Measurements from ENCODE around the gene TREX2.
"Not testable (repeated sequence)": the region's sequence is repeated elsewhere in the genome, so short reads cannot be mapped to it uniquely, and the experiment has no call there.

Gene TREX2

GRCh38 chrX:153410888-153411254, 35.0 kb downstream of the TREX2 start:
- Histone ChIP-seq H3K27ac (ENCODE audit: low read depth, low read length) (no peak overlapping the region), H3K36me3 (ENCODE audit: insufficient read depth, low read length) (no peaks in the 10 kb centered on the region), H3K4me1 (ENCODE audit: insufficient read depth, low read length) (peaks cover 5% of the 10 kb centered on the region), H3K9me3 (ENCODE audit: low read length) (no peaks in the 10 kb centered on the region), H3K9ac (ENCODE audit: low read length) (no peak overlapping the region), H3K27me3 (ENCODE audit: control insufficient read depth in 1 of 2, insufficient read depth in 2 of 2, low read length in 2 of 2) (peaks cover 0 to 20% of the 10 kb centered on the region in 2 donors), H3K4me3 (ENCODE audit: low read depth in 1 of 2, low read length in 2 of 2) (no peak overlapping the region)

- Histone ChIP-seq H3K36me3 (ENCODE audit: insufficient read depth, low read length) (no peaks in the 10 kb centered on the region), H3K4me1 (ENCODE audit: insufficient read depth, low read length) (peaks cover 5% of the 10 kb centered on the region), H3K9me3 (ENCODE audit: low read length) (no peaks in the 10 kb centered on the region), H3K27me3 (ENCODE audit: control insufficient read depth in 1 of 2, insufficient read depth in 2 of 2, low read length in 2 of 2) (peaks cover 0 to 20% of the 10 kb centered on the region in 2 donors), H3K4me3 (ENCODE audit: low read depth in 1 of 2, low read length in 2 of 2) (no peak overlapping the region), H3K27ac (ENCODE audit: low read depth, low read length) (no peak overlapping the region), H3K9ac (ENCODE audit: low read length) (no peak overlapping the region)
Measured at GRCh38 chrX:153410373-153410772, 35.5 kb downstream of the TREX2 start.

GRCh38 chrX:153409414-153410101, 36.3 kb downstream of the TREX2 start:
- no peak overlapping the region for H3K4me3 ChIP-seq (ENCODE audit: low read depth in 1 of 2, low read length in 2 of 2)
- no peaks in the 10 kb centered on the region for H3K36me3 ChIP-seq (ENCODE audit: insufficient read depth, low read length)
- no peak overlapping the region for H3K27ac ChIP-seq (ENCODE audit: low read depth, low read length)
- H3K9me3 ChIP-seq (ENCODE audit: low read length) = no peaks in the 10 kb centered on the region
- peaks cover 0 to 27% of the 10 kb centered on the region in 2 donors for H3K27me3 ChIP-seq (ENCODE audit: control insufficient read depth in 1 of 2, insufficient read depth in 2 of 2, low read length in 2 of 2)
- H3K4me1 ChIP-seq (ENCODE audit: insufficient read depth, low read length) = peaks cover 5% of the 10 kb centered on the region
- H3K9ac ChIP-seq (ENCODE audit: low read length) = no peak overlapping the region

GRCh38 chrX:153408871-153409351, 36.9 kb downstream of the TREX2 start:
- Histone ChIP-seq H3K9ac (ENCODE audit: low read length) (no peak overlapping the region), H3K4me1 (ENCODE audit: insufficient read depth, low read length) (peaks cover 5% of the 10 kb centered on the region), H3K27me3 (ENCODE audit: control insufficient read depth in 1 of 2, insufficient read depth in 2 of 2, low read length in 2 of 2) (peaks cover 0 to 29% of the 10 kb centered on the region in 2 donors), H3K27ac (ENCODE audit: low read depth, low read length) (no peak overlapping the region), H3K36me3 (ENCODE audit: insufficient read depth, low read length) (no peaks in the 10 kb centered on the region), H3K4me3 (ENCODE audit: low read depth in 1 of 2, low read length in 2 of 2) (no peak overlapping the region), H3K9me3 (ENCODE audit: low read length) (no peaks in the 10 kb centered on the region)

- Histone ChIP-seq H3K9ac (ENCODE audit: low read length) (no peak overlapping the region), H3K36me3 (ENCODE audit: insufficient read depth, low read length) (no peaks in the 10 kb centered on the region), H3K9me3 (ENCODE audit: low read length) (no peaks in the 10 kb centered on the region), H3K4me3 (ENCODE audit: low read depth in 1 of 2, low read length in 2 of 2) (no peak overlapping the region), H3K27me3 (ENCODE audit: control insufficient read depth in 1 of 2, insufficient read depth in 2 of 2, low read length in 2 of 2) (peaks cover 0 to 26% of the 10 kb centered on the region in 2 donors), H3K27ac (ENCODE audit: low read depth, low read length) (no peak overlapping the region), H3K4me1 (ENCODE audit: insufficient read depth, low read length) (peaks cover 5% of the 10 kb centered on the region)
Measured at GRCh38 chrX:153408221-153408721, 37.6 kb downstream of the TREX2 start.

- no peaks in the 10 kb centered on the region for H3K36me3 ChIP-seq (ENCODE audit: insufficient read depth, low read length)
- no peaks in the 10 kb centered on the region for H3K9me3 ChIP-seq (ENCODE audit: low read length)
- peaks cover 0 to 21% of the 10 kb centered on the region in 2 donors for H3K27me3 ChIP-seq (ENCODE audit: control insufficient read depth in 1 of 2, insufficient read depth in 2 of 2, low read length in 2 of 2)
- H3K4me1 ChIP-seq (ENCODE audit: insufficient read depth, low read length) = peaks cover 5% of the 10 kb centered on the region
- H3K4me3 ChIP-seq (ENCODE audit: low read depth in 1 of 2, low read length in 2 of 2) = no peak overlapping the region
- no peak overlapping the region for H3K9ac ChIP-seq (ENCODE audit: low read length)
- no peak overlapping the region for H3K27ac ChIP-seq (ENCODE audit: low read depth, low read length)
Measured at GRCh38 chrX:153407736-153408135, 38.1 kb downstream of the TREX2 start.

GRCh38 chrX:153406903-153407302, 39.0 kb downstream of the TREX2 start:
- no peaks in the 10 kb centered on the region for H3K4me1 ChIP-seq (ENCODE audit: insufficient read depth, low read length)
- H3K4me3 ChIP-seq (ENCODE audit: low read depth in 1 of 2, low read length in 2 of 2) = no peak overlapping the region
- no peak overlapping the region for H3K27ac ChIP-seq (ENCODE audit: low read depth, low read length)
- no peak overlapping the region for H3K9ac ChIP-seq (ENCODE audit: low read length)
- peaks cover 0 to 21% of the 10 kb centered on the region in 2 donors for H3K27me3 ChIP-seq (ENCODE audit: control insufficient read depth in 1 of 2, insufficient read depth in 2 of 2, low read length in 2 of 2)
- H3K9me3 ChIP-seq (ENCODE audit: low read length) = no peaks in the 10 kb centered on the region
- H3K36me3 ChIP-seq (ENCODE audit: insufficient read depth, low read length) = no peaks in the 10 kb centered on the region

GRCh38 chrX:153406011-153406410, 39.8 kb downstream of the TREX2 start:
- Histone ChIP-seq H3K27ac (ENCODE audit: low read depth, low read length) (no peak overlapping the region), H3K4me1 (ENCODE audit: insufficient read depth, low read length) (no peaks in the 10 kb centered on the region), H3K36me3 (ENCODE audit: insufficient read depth, low read length) (no peaks in the 10 kb centered on the region), H3K9me3 (ENCODE audit: low read length) (peaks cover 4% of the 10 kb centered on the region), H3K4me3 (ENCODE audit: low read depth in 1 of 2, low read length in 2 of 2) (no peak overlapping the region), H3K9ac (ENCODE audit: low read length) (no peak overlapping the region), H3K27me3 (ENCODE audit: control insufficient read depth in 1 of 2, insufficient read depth in 2 of 2, low read length in 2 of 2) (peaks cover 0 to 21% of the 10 kb centered on the region in 2 donors)

- Histone ChIP-seq H3K9ac (ENCODE audit: low read length) (no peak overlapping the region), H3K4me1 (ENCODE audit: insufficient read depth, low read length) (no peaks in the 10 kb centered on the region), H3K27me3 (ENCODE audit: control insufficient read depth in 1 of 2, insufficient read depth in 2 of 2, low read length in 2 of 2) (peaks cover 0 to 21% of the 10 kb centered on the region in 2 donors), H3K9me3 (ENCODE audit: low read length) (peaks cover 4% of the 10 kb centered on the region), H3K27ac (ENCODE audit: low read depth, low read length) (no peak overlapping the region), H3K36me3 (ENCODE audit: insufficient read depth, low read length) (no peaks in the 10 kb centered on the region), H3K4me3 (ENCODE audit: low read depth in 1 of 2, low read length in 2 of 2) (no peak overlapping the region)
Measured at GRCh38 chrX:153405426-153405825, 40.4 kb downstream of the TREX2 start.

- H3K9ac ChIP-seq (ENCODE audit: low read length); H3K27ac ChIP-seq (ENCODE audit: low read depth, low read length): not testable (repeated sequence)
Measured at GRCh38 chrX:153404333-153404732, 41.5 kb downstream of the TREX2 start.

GRCh38 chrX:153401133-153401764, 44.6 kb downstream of the TREX2 start, which contains the start of gene PNMA6E:
Gene PNMA6E, minus strand, starts transcription at chrX:153401350. Its CDS starts 2,501 bp downstream, at chrX:153398849.
- Histone ChIP-seq H3K4me3 (ENCODE audit: low read depth in 1 of 2, low read length in 2 of 2) (no peak within 1 kb of the TSS), H3K36me3 (ENCODE audit: insufficient read depth, low read length) (no peaks in the 10 kb centered on the region), H3K9ac (ENCODE audit: low read length) (no peak within 1 kb of the TSS), H3K27ac (ENCODE audit: low read depth, low read length) (no peak within 1 kb of the TSS), H3K9me3 (ENCODE audit: low read length) (peaks cover 4% of the 10 kb centered on the region), H3K27me3 (ENCODE audit: control insufficient read depth in 1 of 2, insufficient read depth in 2 of 2, low read length in 2 of 2) (peaks cover 0 to 30% of the 10 kb centered on the region in 2 donors), H3K4me1 (ENCODE audit: insufficient read depth, low read length) (no peaks in the 10 kb centered on the region)

More at GRCh38 chrX:153404333-153404732, 41.5 kb downstream of the TREX2 start:
- H3K4me3 ChIP-seq (ENCODE audit: low read depth in 1 of 2, low read length in 2 of 2); H3K9me3 ChIP-seq (ENCODE audit: low read length); H3K4me1 ChIP-seq (ENCODE audit: insufficient read depth, low read length); H3K36me3 ChIP-seq (ENCODE audit: insufficient read depth, low read length): not testable (repeated sequence)
- peaks cover 0 to 21% of the 10 kb centered on the region in 2 donors for H3K27me3 ChIP-seq (ENCODE audit: control insufficient read depth in 1 of 2, insufficient read depth in 2 of 2, low read length in 2 of 2)

Measured in muscle layer of colon (tissue), 2 donors.